Natural killer cell (primary cell): Measurements from ENCODE around the gene ABCE1. TPM values are rescaled to one million over a fixed set of nuclear protein-coding genes. Genes with fewer than 3 reads are reported as not detected.

ENCODE experiments used
- ATAC-seq, 3 donors: fragments of 150-1000 bp in 2 of 3; fragments of 200-7000 bp in 1 of 3; cut with Tn5 transposase; 1 replicate in 1 of 3; 2 replicates in 2 of 3; pipeline ENCODE4 v1.10.0; 2021; ENCODE audit warnings: mild to moderate bottlenecking in 2 of 3, moderate library complexity in 2 of 3
- DNase-seq, 2 donors: peaks; one replicate each; pipeline versions ENCODE4 v3.0.0 to v3.0.0-alpha.2; 2013 to 2021; ENCODE audit warnings: mixed read lengths in 1 of 2
- H3K27ac ChIP-seq: one replicate; pipeline ENCODE4 v1.5.1; 2013; ENCODE audit warnings: mild to moderate bottlenecking, low read length
- H3K27me3 ChIP-seq: one replicate; pipeline ENCODE4 v1.6.1; 2013; ENCODE audit warnings: low read length; ENCODE audit not compliant: control insufficient read depth, insufficient read depth
- H3K36me3 ChIP-seq: one replicate; pipeline ENCODE4 v1.6.1; 2013; ENCODE audit warnings: low read length; ENCODE audit not compliant: control insufficient read depth, insufficient read depth
- H3K4me1 ChIP-seq: one replicate; pipeline ENCODE4 v1.6.1; 2013; ENCODE audit warnings: low read length; ENCODE audit not compliant: control insufficient read depth, insufficient read depth
- H3K4me3 ChIP-seq: one replicate; pipeline ENCODE4 v1.5.1; 2013; ENCODE audit warnings: low read length
- H3K9me3 ChIP-seq: one replicate; pipeline ENCODE4 v1.6.1; 2013; ENCODE audit warnings: low read length; ENCODE audit not compliant: control insufficient read depth, insufficient read depth
- H3K27ac Mint-ChIP-seq, 2 donors: one replicate each; pipeline ENCODE4 v1.8.0; 2022; ENCODE audit warnings: mild to moderate bottlenecking in 2 of 2, mixed read lengths in 2 of 2, moderate library complexity in 1 of 2
- H3K27me3 Mint-ChIP-seq, 2 donors: one replicate each; pipeline ENCODE4 v1.8.0; 2022; ENCODE audit warnings: low read depth in 2 of 2, mixed read lengths in 2 of 2
- H3K36me3 Mint-ChIP-seq: one replicate; pipeline ENCODE4 v1.8.0; 2022; ENCODE audit warnings: mixed read lengths
- H3K4me1 Mint-ChIP-seq, 2 donors: one replicate each; pipeline ENCODE4 v1.8.0; 2022; ENCODE audit warnings: mixed read lengths in 2 of 2
- H3K4me3 Mint-ChIP-seq: one replicate; pipeline ENCODE4 v1.8.0; 2022; ENCODE audit warnings: mild to moderate bottlenecking, moderate library complexity, mixed read lengths
- H3K9me3 Mint-ChIP-seq, 2 donors: one replicate each; pipeline ENCODE4 v1.8.0; 2022; ENCODE audit warnings: mixed read lengths in 2 of 2
- WGBS: methylation state at CpG from one replicate; pipeline ENCODE4 v1.1.7; 2013; ENCODE audit warnings: missing lambda C conversion rate; ENCODE audit not compliant: insufficient coverage; 5-methylcytosine and 5-hydroxymethylcytosine counted together
- intact Hi-C: fragments of 100-400 bp; cut with micrococcal nuclease; formaldehyde crosslinking; loops from one replicate; pipeline ENCODE4 v1.14.2; 2022
- total RNA-seq, 4 donors: library from RNA; stranded (reverse); fragments of 120-200 nt in 1 of 4; gene quantifications; one replicate each; pipeline versions ENCODE4 v1.2.3 to v1.2.4, GENCODE V29; 2013 to 2022
- TF ChIP-seq, protein P1 (sequence below): fragments of 200-600 bp; IDR thresholded peaks from one replicate; pipeline ENCODE4 v1.8.0; 2022; ENCODE audit warnings: antibody characterized with exemption

Gene ABCE1
- total RNA-seq, 3 donors from 2014 or later (not counting 1 experiment from before 2014, with no cell fraction given), result 25.8 to 33.8 (median 31.7) TPM

GRCh38 chr4:145170223-145170622 lies 72.1 kb downstream of the ABCE1 start:
- no peak overlapping the region for H3K27ac ChIP-seq
- no peaks in the 10 kb centered on the region for H3K36me3 Mint-ChIP-seq
- no peaks in the 10 kb centered on the region for H3K27me3 Mint-ChIP-seq
- TF ChIP-seq, protein P1, sequence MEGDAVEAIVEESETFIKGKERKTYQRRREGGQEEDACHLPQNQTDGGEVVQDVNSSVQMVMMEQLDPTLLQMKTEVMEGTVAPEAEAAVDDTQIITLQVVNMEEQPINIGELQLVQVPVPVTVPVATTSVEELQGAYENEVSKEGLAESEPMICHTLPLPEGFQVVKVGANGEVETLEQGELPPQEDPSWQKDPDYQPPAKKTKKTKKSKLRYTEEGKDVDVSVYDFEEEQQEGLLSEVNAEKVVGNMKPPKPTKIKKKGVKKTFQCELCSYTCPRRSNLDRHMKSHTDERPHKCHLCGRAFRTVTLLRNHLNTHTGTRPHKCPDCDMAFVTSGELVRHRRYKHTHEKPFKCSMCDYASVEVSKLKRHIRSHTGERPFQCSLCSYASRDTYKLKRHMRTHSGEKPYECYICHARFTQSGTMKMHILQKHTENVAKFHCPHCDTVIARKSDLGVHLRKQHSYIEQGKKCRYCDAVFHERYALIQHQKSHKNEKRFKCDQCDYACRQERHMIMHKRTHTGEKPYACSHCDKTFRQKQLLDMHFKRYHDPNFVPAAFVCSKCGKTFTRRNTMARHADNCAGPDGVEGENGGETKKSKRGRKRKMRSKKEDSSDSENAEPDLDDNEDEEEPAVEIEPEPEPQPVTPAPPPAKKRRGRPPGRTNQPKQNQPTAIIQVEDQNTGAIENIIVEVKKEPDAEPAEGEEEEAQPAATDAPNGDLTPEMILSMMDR, result no peak
- ATAC-seq (no peak), DNase-seq (no peak)
- H3K4me1 ChIP-seq, result no peaks in the 10 kb centered on the region
- peaks cover 23 to 32% of the 10 kb centered on the region in 2 donors for H3K4me1 Mint-ChIP-seq
- no peak overlapping the region for H3K4me3 Mint-ChIP-seq
- H3K27ac Mint-ChIP-seq, result peak overlapping the region; percentile 0 to 25
- no peaks in the 10 kb centered on the region for H3K9me3 ChIP-seq
- no peak overlapping the region for H3K4me3 ChIP-seq
- WGBS, result 81% methylated on average over 1 of the region's 1 CpG
- intact Hi-C loops, result no loop called here
- peaks cover 34% of the 10 kb centered on the region for H3K36me3 ChIP-seq
- no peaks in the 10 kb centered on the region for H3K9me3 Mint-ChIP-seq
- H3K27me3 ChIP-seq, result no peaks in the 10 kb centered on the region

GRCh38 chr4:145171911-145172310 lies 73.8 kb downstream of the ABCE1 start:
- Histone ChIP-seq H3K9me3 (no peaks in the 10 kb centered on the region), H3K27ac (no peak overlapping the region), H3K4me3 (no peak overlapping the region), H3K36me3 (peaks cover 27% of the 10 kb centered on the region), H3K27me3 (no peaks in the 10 kb centered on the region), H3K4me1 (peaks cover 7% of the 10 kb centered on the region)
- H3K9me3 Mint-ChIP-seq, result no peaks in the 10 kb centered on the region
- TF ChIP-seq, protein P1, result no peak
- no peaks in the 10 kb centered on the region for H3K27me3 Mint-ChIP-seq
- H3K36me3 Mint-ChIP-seq, result no peaks in the 10 kb centered on the region
- intact Hi-C loops, result no loop called here
- ATAC-seq (no peak), DNase-seq (no peak)
- peak overlapping the region in 1 of 2 donors; percentile 35 for H3K27ac Mint-ChIP-seq
- peaks cover 28 to 38% of the 10 kb centered on the region in 2 donors for H3K4me1 Mint-ChIP-seq
- H3K4me3 Mint-ChIP-seq, result no peak overlapping the region
- WGBS, result 100% methylated on average over 1 of the region's 1 CpG

GRCh38 chr4:145176641-145177432 lies 78.7 kb downstream of the ABCE1 start:
- Mint-ChIP-seq H3K27me3 (no peaks in the 10 kb centered on the region), H3K4me1 (peaks cover 49 to 57% of the 10 kb centered on the region in 2 donors), H3K4me3 (peak overlapping the region; percentile 95), H3K27ac (peak overlapping the region; percentile 95 to 97), H3K36me3 (no peaks in the 10 kb centered on the region), H3K9me3 (no peaks in the 10 kb centered on the region)
- Histone ChIP-seq H3K36me3 (peaks cover 6% of the 10 kb centered on the region), H3K4me1 (peaks cover 25% of the 10 kb centered on the region), H3K9me3 (no peaks in the 10 kb centered on the region), H3K27ac (peak overlapping the region; percentile 99), H3K27me3 (no peaks in the 10 kb centered on the region), H3K4me3 (no peak overlapping the region)
- no peak for ATAC-seq
- 60% methylated on average over 8 of the region's 9 CpGs for WGBS
- intact Hi-C loops, result no loop called here
- TF ChIP-seq, protein P1, result no peak
- DNase-seq, result peak in 1 of 2 donors; percentile 47
